GM23248 (cell line): ENCODE results near the gene TMIGD1. TPM values are rescaled to one million over a fixed set of nuclear protein-coding genes. Genes with fewer than 3 reads are reported as not detected.
"Not testable (repeated sequence)": the region's sequence is repeated elsewhere in the genome, so short reads cannot be mapped to it uniquely, and the experiment has no call there.

Source experiments
- DNase-seq: peaks from one replicate; pipeline ENCODE4 v3.0.0-alpha.2; 2015
- H2AFZ ChIP-seq: fragments of 200-600 bp; sonication (generic); 2 replicates; pipeline ENCODE4 v1.6.1; 2016; ENCODE audit warnings: antibody characterized with exemption
- H3F3A ChIP-seq: fragments of 200-600 bp; sonication (generic); 2 replicates; pipeline ENCODE4 v1.6.1; 2016; ENCODE audit warnings: mild to moderate bottlenecking, antibody characterized with exemption, mixed run types; ENCODE audit not compliant: insufficient read depth
- H3K27ac ChIP-seq: fragments of 200-600 bp; sonication (generic); 2 replicates; pipeline ENCODE4 v1.5.1; 2016; ENCODE audit warnings: mild to moderate bottlenecking
- H3K27me3 ChIP-seq: fragments of 200-600 bp; sonication (generic); replicated peaks from 2 replicates; pipeline ENCODE4 v1.6.1; 2016; ENCODE audit warnings: mild to moderate bottlenecking; ENCODE audit not compliant: insufficient read depth
- H3K36me3 ChIP-seq: fragments of 200-600 bp; sonication (generic); 2 replicates; pipeline ENCODE4 v1.6.1; 2016; ENCODE audit warnings: low read depth, mild to moderate bottlenecking
- H3K4me1 ChIP-seq: fragments of 200-600 bp; sonication (generic); 2 replicates; pipeline ENCODE4 v1.6.1; 2016; ENCODE audit warnings: mild to moderate bottlenecking; ENCODE audit not compliant: insufficient read depth
- H3K4me2 ChIP-seq: fragments of 200-600 bp; sonication (generic); one replicate; pipeline ENCODE4 v1.6.1; 2016; ENCODE audit warnings: mild to moderate bottlenecking; ENCODE audit not compliant: unreplicated experiment
- H3K4me3 ChIP-seq: fragments of 200-600 bp; sonication (generic); 2 replicates; pipeline ENCODE4 v1.5.1; 2016; ENCODE audit warnings: mild to moderate bottlenecking
- H3K79me2 ChIP-seq: fragments of 200-600 bp; sonication (generic); 2 replicates; pipeline ENCODE4 v1.6.1; 2016; ENCODE audit warnings: mild to moderate bottlenecking; ENCODE audit not compliant: insufficient read depth
- H3K9ac ChIP-seq: fragments of 200-600 bp; sonication (generic); 2 replicates; pipeline ENCODE4 v1.6.1; 2016; ENCODE audit warnings: mild to moderate bottlenecking
- H3K9me2 ChIP-seq: fragments of 200-600 bp; sonication (generic); 2 replicates; pipeline ENCODE4 v1.6.1; 2016; ENCODE audit warnings: mixed run types, mild to moderate bottlenecking, moderate library complexity; ENCODE audit not compliant: insufficient read depth
- H3K9me3 ChIP-seq: fragments of 200-600 bp; sonication (generic); one replicate; pipeline ENCODE4 v1.6.1; 2017; ENCODE audit warnings: low read depth
- H4K20me1 ChIP-seq: fragments of 200-600 bp; sonication (generic); 2 replicates; pipeline ENCODE4 v1.6.0; 2016; ENCODE audit not compliant: insufficient read depth
- EZH2 ChIP-seq: fragments of 200-600 bp; sonication (generic); IDR thresholded peaks from 2 replicates; pipeline ENCODE4 v1.6.1; 2018; ENCODE audit warnings: antibody characterized with exemption, mild to moderate bottlenecking; ENCODE audit not compliant: insufficient read depth, poor library complexity, severe bottlenecking
- EZH2phosphoT487 ChIP-seq: fragments of 200-600 bp; sonication (generic); IDR thresholded peaks from 2 replicates; pipeline ENCODE4 v1.6.1; 2018; ENCODE audit warnings: antibody characterized with exemption, moderate library complexity, mild to moderate bottlenecking, low read depth; ENCODE audit not compliant: insufficient read depth
- WGBS, 2 experiments: methylation state at CpG; one replicate each; pipeline ENCODE4 v1.1.6; 2015 to 2017; ENCODE audit warnings: low lambda C conversion rate in 2 of 2, low coverage in 1 of 2; ENCODE audit errors: missing lambda C conversion rate in 2 of 2; 5-methylcytosine and 5-hydroxymethylcytosine counted together
- in situ Hi-C: fragments of 300-500 bp; cut with MboI; formaldehyde crosslinking; loops from 2 replicates; pipeline ENCODE4 v1.15.0; 2020
- polyA plus RNA-seq: library from polyadenylated mRNA; unstranded; fragments of >200 nt; fragmentation: Nextera tagmentation; extraction: Ambion mirVana; gene quantifications from 2 replicates; pipeline ENCODE4 v1.2.1, GENCODE V29; 2016
- total RNA-seq: library from RNA; depleted of rRNA; stranded (reverse); fragments of >200 nt; shearing (Covaris generic); gene quantifications from 2 replicates; pipeline ENCODE4 v1.2.3, GENCODE V29; 2014

The TMIGD1 gene
- total and polyA plus RNA-seq, 2 experiments from 2014 or later = not detected

DNA sequence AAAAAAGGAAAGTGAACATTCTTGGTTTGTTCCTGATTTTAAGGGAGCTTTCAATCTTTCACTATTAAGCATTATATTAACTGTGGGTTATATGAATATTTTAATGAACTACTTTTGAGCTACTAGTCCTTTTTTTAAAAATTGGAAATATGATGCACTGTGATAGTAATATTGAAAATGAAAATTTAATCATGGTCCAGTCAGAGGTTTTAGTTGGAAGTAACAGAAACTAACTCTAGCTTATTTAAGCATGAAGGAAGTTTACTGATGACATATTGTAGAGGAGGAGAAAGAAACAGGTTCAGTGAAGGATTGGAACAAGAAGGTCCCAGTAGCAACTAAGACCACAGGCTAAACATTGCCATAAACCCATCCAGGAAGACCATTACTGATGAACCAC, 20.8 kb upstream of the TMIGD1 start:
- H3K9me3 ChIP-seq = no peaks in the 10 kb centered on the region
- H3K4me3 ChIP-seq = no peak overlapping the region
- H3K4me1 ChIP-seq = no peaks in the 10 kb centered on the region
- H2AFZ ChIP-seq = no peak overlapping the region
- no peak overlapping the region for H3K27ac ChIP-seq
- no peaks in the 10 kb centered on the region for H4K20me1 ChIP-seq
- H3K9me2 ChIP-seq = no peaks in the 10 kb centered on the region
- TF ChIP-seq EZH2phosphoT487 (no peak), EZH2 (no peak)
- H3K36me3 ChIP-seq = no peaks in the 10 kb centered on the region
- no peak overlapping the region for H3K9ac ChIP-seq
- H3K4me2 ChIP-seq = no peak overlapping the region
- in situ Hi-C loops = no loop called here
- DNase-seq = no peak
- no peaks in the 10 kb centered on the region for H3K27me3 ChIP-seq
- 0 out of 2 replicates have a peak, but pooled peaks cover 4% of the 10 kb centered on the region for H3F3A ChIP-seq
- H3K79me2 ChIP-seq = no peaks in the 10 kb centered on the region

DNA sequence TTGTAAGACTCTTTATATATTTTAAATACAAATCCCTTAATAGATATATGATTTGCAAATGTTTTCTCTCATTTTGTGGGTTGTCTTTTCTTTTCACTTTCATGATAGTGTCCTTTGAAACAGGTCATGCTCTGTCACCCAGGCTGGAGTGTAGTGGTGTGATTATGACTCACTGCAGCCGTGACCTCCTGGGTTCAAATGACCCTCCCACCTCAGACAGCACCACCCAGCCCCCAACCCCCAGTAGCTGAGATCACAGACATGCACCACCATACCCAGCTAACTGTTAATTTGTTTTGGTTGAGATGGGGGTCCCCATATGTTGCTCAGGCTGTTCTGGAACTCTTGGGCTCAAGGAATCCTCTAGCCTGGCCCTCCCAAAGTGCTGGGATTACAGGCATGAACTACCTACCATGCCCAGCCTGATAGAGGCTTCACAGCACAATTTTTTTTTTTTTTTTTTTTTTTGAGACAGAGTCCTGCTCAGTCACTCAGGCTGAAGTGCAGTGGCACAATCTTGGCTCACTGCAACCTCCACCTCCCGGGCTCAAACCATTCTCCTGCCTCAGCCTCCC, 18.5 kb upstream of the TMIGD1 start:
- Histone ChIP-seq H3K4me1 (no peaks in the 10 kb centered on the region), H3K27ac (no peak overlapping the region), H3K9ac (no peak overlapping the region), H3K4me3 (no peak overlapping the region), H3K4me2 (no peak overlapping the region), H3K9me3 (no peaks in the 10 kb centered on the region), H3K27me3 (no peaks in the 10 kb centered on the region), H3K36me3 (no peaks in the 10 kb centered on the region), H3F3A (0 out of 2 replicates have a peak, but pooled peaks cover 4% of the 10 kb centered on the region), H3K9me2 (no peaks in the 10 kb centered on the region), H4K20me1 (no peaks in the 10 kb centered on the region), H2AFZ (no peak overlapping the region), H3K79me2 (no peaks in the 10 kb centered on the region)
- WGBS, 2 experiments = 72 to 78% methylated on average over 2 of the region's 2 CpGs
- in situ Hi-C loops = no loop called here
- TF ChIP-seq EZH2phosphoT487 (no peak), EZH2 (no peak)
- no peak for DNase-seq

DNA sequence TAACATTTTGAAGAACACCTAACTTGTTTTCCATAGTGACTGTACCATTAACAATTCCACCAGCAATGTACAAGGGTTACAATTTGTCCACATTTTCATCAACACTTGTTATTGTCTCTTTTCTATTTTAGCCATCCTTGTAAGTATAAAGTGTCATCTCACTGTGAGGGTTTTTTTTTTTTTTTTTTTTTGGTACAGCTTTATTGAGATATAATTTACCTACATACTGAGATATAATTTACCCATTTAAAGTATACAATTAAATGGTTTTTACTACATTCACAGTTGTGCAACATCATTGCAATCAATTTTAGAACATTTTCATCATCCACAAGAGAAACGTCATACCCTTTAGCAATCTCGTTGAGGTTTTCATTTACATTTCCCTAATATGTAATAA, 17.9 kb upstream of the TMIGD1 start:
- Histone ChIP-seq H3K27ac (no peak overlapping the region), H3K4me3 (no peak overlapping the region), H2AFZ (no peak overlapping the region), H3K4me1 (no peaks in the 10 kb centered on the region), H3K9me2 (no peaks in the 10 kb centered on the region), H3K36me3 (no peaks in the 10 kb centered on the region), H3K9ac (no peak overlapping the region), H3K9me3 (no peaks in the 10 kb centered on the region), H3K79me2 (no peaks in the 10 kb centered on the region), H3K27me3 (no peaks in the 10 kb centered on the region), H3K4me2 (no peak overlapping the region), H3F3A (0 out of 2 replicates have a peak, but pooled peaks cover 4% of the 10 kb centered on the region), H4K20me1 (no peaks in the 10 kb centered on the region)
- DNase-seq = no peak
- WGBS, 2 experiments = 92 to 100% methylated on average over 2 of the region's 2 CpGs
- no peak for TF ChIP-seq EZH2
- no peak for TF ChIP-seq EZH2phosphoT487
- in situ Hi-C loops = no loop called here

DNA sequence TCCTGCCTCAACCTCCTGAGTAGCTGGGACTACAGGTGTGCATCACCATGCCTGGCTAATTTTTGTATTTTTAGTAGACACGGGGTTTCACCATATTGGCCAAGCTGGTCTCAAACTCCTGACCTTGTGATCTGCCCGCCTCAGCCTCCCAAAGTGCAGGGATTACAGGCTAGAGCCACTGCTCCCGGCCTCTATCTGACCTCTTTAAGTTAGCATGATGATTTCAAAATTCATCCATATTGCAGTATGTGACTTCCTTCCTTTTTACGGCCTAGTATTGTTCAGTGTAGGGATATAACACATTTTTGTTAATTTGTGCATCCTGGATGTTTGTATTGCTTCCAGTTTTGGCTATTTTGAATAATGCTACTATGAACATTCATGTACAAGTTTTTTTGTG, 17.4 kb upstream of the TMIGD1 start:
- DNase-seq, in situ Hi-C loops, H3K36me3 ChIP-seq, H3K27me3 ChIP-seq, H3K4me1 ChIP-seq, H3K9me3 ChIP-seq, H3K4me2 ChIP-seq, H3K4me3 ChIP-seq, H3F3A ChIP-seq, H3K27ac ChIP-seq, H3K9me2 ChIP-seq, H2AFZ ChIP-seq, H3K9ac ChIP-seq, H3K79me2 ChIP-seq, H4K20me1 ChIP-seq: not testable (repeated sequence)
- 95 to 96% methylated on average over 4 of the region's 4 CpGs for WGBS, 2 experiments

GRCh38 chr17:30349252-30349651, 15.4 kb upstream of the TMIGD1 start:
- no peaks in the 10 kb centered on the region for H3K9me3 ChIP-seq
- H4K20me1 ChIP-seq = no peaks in the 10 kb centered on the region
- DNase-seq = no peak
- in situ Hi-C loops = no loop called here
- H3K4me3 ChIP-seq = no peak overlapping the region
- H3K27ac ChIP-seq = no peak overlapping the region
- 0 out of 2 replicates have a peak, but pooled peaks cover 4% of the 10 kb centered on the region for H3F3A ChIP-seq
- 97 to 100% methylated on average over 1 of the region's 1 CpG for WGBS, 2 experiments
- no peaks in the 10 kb centered on the region for H3K36me3 ChIP-seq
- no peaks in the 10 kb centered on the region for H3K27me3 ChIP-seq
- no peak for TF ChIP-seq EZH2
- no peak for TF ChIP-seq EZH2phosphoT487
- no peak overlapping the region for H3K4me2 ChIP-seq
- no peaks in the 10 kb centered on the region for H3K9me2 ChIP-seq
- H3K9ac ChIP-seq = no peak overlapping the region
- no peaks in the 10 kb centered on the region; the same call in 1 of the 2 replicates for H3K4me1 ChIP-seq
- no peaks in the 10 kb centered on the region for H3K79me2 ChIP-seq
- no peak overlapping the region for H2AFZ ChIP-seq
